ENCODE data around the gene CLCN1.

The CLCN1 gene

DNA sequence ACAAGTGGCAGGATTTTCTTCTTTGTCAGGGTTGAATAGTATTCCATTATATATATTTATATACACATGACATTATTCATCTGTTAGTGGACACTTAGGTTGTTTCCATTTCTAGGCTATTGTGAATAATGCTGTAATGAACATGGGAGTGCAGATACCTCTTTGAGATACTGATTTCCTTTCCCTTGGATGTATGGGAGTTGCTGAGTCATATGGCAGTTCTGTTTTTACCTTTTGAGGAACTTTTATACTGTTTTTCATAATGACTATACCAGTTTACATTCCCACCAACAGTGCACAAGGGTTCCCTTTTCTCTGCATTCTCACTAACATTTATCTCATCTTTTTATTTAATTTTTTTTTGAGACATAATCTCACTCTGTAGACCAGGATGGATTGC is 1.8 kb upstream of the CLCN1 start:
- Mint-ChIP-seq H3K4me3 (no peak overlapping the region), H3K27ac (no peak overlapping the region), H3K36me3 (peaks cover 10% of the 10 kb centered on the region), H3K4me1 (peaks cover 17% of the 10 kb centered on the region), H3K9me3 (no peaks in the 10 kb centered on the region)
- ATAC-seq (no peak), DNase-seq (ENCODE audit: low spot score in 2 of 2) (no peak)

DNA sequence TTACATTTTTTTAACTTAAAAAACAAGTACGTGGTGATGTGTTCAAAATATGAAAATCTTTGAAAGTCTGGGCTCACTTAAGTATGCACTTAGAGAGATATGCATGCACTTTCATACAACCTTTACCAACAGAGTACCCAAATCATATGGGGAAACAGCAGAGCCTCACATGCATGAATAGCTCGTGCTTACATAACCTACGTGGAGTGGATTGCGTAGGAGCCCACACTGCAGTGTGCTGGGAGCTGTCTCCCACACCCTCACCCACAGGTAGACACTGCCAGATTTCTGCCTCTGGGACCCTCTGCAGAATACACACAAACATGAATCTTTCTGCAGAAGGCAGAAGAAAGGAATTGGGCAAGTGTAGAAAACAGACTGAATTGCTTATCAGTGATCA is 581 bp downstream of the CLCN1 start:
- Mint-ChIP-seq H3K4me3 (no peak overlapping the region), H3K9me3 (no peaks in the 10 kb centered on the region), H3K4me1 (no peaks in the 10 kb centered on the region), H3K27ac (no peak overlapping the region), H3K36me3 (no peaks in the 10 kb centered on the region)
- no peak for DNase-seq (ENCODE audit: low spot score in 2 of 2)
- ATAC-seq, result no peak

DNA sequence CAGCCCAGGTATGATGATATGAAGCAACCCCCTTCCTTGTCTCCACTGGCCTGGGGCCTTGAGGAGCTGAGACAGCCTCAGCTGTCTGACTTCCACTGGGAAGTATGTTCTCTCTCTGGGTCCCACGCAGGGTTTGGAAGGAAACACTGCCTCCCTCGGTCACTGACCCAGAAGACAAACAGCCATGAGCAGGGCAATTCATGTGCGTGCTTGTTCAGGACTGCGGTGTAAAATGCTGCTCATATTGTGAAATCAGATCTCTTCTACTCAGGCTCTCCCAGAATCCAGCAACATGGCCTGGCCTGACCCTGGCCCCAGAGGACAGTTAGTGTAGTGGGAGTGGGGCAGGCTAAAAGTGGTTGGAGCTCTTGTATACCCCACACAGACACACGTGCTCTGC is 2.8 kb downstream of the CLCN1 start:
- H3K36me3 Mint-ChIP-seq, result no peaks in the 10 kb centered on the region
- H3K4me3 Mint-ChIP-seq, result no peak overlapping the region
- H3K9me3 Mint-ChIP-seq, result no peaks in the 10 kb centered on the region
- no peak overlapping the region for H3K27ac Mint-ChIP-seq
- ATAC-seq, result no peak
- no peaks in the 10 kb centered on the region for H3K4me1 Mint-ChIP-seq
- no peak for DNase-seq (ENCODE audit: low spot score in 2 of 2)

DNA sequence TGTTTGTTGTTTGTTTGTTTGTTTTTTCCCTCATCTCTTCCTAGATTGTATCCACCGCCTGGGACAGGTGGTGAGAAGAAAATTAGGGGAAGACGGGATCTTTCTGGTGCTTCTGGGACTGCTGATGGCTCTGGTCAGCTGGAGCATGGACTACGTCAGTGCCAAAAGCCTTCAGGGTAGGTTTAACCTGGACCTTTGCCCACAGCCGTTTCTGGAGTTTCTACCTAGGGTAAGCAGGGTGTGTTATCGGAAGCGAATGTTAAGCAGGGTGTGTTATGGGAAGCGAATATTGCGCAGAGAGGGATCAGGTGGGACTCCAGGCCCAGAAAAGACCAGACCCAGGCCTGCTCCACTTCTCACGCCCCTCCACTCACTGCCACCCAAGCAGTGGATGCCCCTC is 4.7 kb downstream of the CLCN1 start:
- Mint-ChIP-seq H3K36me3 (no peaks in the 10 kb centered on the region), H3K9me3 (no peaks in the 10 kb centered on the region), H3K27ac (no peak overlapping the region), H3K4me3 (no peak overlapping the region), H3K4me1 (peaks cover 5% of the 10 kb centered on the region)
- DNase-seq (ENCODE audit: low spot score in 2 of 2), result no peak
- ATAC-seq, result no peak

DNA sequence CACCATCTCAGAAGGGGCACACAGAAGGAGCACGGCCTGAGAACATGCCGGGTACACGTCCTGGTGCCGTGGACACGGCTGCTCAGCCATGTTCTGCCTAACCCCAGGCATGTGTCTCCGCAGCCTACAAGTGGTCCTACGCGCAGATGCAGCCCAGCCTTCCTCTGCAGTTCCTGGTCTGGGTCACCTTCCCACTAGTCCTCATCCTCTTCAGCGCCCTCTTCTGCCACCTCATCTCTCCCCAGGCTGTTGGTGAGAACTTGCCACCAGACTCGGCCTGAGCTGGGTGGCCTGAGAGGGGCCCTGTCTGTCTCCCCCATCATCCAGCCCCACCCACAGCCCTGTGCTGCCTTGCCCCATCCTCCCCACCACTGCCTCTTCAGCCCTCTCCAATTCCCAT is 5.3 kb downstream of the CLCN1 start:
- DNase-seq (ENCODE audit: low spot score in 2 of 2) (no peak), ATAC-seq (no peak)
- Mint-ChIP-seq H3K9me3 (no peaks in the 10 kb centered on the region), H3K4me3 (no peak overlapping the region), H3K27ac (no peak overlapping the region), H3K36me3 (no peaks in the 10 kb centered on the region), H3K4me1 (peaks cover 7% of the 10 kb centered on the region)

DNA sequence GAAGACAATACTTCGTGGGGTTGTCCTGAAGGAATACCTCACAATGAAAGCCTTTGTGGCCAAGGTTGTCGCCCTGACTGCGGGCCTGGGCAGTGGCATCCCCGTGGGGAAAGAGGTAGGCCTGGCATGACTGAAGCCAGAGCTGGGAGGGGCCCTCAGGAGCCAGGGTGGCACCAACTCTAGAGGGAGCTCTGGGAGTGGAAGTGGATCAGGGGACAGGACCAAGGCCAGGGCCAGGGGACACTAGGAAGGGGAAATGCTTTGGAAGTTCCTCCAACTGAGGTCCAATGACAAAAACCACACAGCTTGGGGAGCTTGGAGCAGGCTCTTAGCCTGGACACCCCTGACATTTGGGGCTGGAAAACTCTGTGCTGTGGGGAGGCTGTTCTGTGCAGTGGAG is 5.8 kb downstream of the CLCN1 start:
- no peaks in the 10 kb centered on the region for H3K9me3 Mint-ChIP-seq

DNA sequence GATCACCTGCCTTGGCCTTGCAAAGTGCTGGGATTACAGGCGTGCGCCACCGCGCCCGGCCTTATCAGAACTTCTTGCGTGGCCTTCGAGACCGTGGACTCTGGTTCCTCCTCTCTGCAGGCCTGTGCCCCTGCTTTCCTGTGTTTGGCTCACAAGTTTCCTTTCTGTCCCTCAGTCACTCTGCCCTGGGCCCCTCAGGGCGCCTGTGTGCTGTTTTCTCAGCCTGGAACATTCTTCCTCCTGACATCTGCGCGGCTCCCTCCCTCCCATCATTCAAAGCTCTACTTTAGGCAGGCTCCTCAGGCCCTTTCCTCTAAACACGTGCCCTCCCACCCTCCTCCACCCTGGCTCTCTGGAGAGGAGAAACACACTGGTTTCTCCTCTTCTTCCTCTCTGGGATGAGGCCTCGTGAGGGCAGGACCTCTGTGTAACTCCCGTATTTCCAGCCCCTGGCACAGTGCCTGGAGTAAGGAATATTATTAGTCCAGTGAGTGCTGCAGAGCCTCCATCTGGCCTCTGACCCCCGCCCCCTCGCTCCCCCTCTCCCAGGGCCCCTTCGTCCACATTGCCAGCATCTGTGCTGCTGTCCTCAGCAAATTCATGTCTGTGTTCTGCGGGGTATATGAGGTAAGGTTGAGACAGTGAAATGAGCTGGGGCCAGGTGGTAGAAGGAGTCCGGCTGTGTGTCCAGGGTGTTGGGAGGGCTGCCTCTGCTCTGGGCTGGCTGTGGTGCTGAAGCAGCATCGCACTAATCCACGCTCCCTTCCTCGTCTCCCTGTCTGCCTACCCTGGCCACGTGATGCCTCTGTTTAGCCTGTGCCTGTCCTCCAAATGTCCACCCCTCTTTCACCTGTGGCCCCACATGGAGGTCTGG is 7.1 kb downstream of the CLCN1 start:
- no peak for DNase-seq (ENCODE audit: low spot score in 2 of 2)
- Mint-ChIP-seq H3K9me3 (no peaks in the 10 kb centered on the region), H3K27ac (no peak overlapping the region)

More for the DNA sequence above, 5.8 kb downstream of the CLCN1 start:
- Mint-ChIP-seq H3K4me3 (no peak overlapping the region), H3K36me3 (no peaks in the 10 kb centered on the region), H3K27ac (no peak overlapping the region), H3K4me1 (peaks cover 7% of the 10 kb centered on the region)
- DNase-seq (ENCODE audit: low spot score in 2 of 2) (no peak), ATAC-seq (no peak)

DNA sequence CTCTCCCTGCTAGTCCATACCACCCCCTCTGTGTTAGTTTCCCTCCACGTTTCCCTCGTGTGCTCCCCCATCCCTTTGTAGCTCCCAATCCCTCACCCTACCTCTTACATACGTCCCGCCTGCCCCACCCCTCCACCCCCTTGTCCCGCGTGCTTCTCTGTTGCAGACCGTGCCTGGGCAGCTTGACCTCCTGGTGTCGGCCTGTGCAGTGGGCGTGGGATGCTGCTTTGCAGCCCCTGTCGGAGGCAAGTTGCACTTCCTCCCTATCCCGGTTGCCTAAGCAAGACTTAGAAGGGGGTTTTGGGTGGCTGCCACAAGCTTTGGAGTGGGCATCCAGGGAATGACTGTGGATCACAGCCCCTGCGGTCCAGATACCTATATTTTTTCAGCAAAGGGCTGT is 7.7 kb downstream of the CLCN1 start:
- DNase-seq (ENCODE audit: low spot score in 2 of 2) (no peak), ATAC-seq (no peak)
- no peaks in the 10 kb centered on the region for H3K9me3 Mint-ChIP-seq
- no peaks in the 10 kb centered on the region for H3K36me3 Mint-ChIP-seq
- no peak overlapping the region for H3K4me3 Mint-ChIP-seq
- H3K4me1 Mint-ChIP-seq, result peaks cover 11% of the 10 kb centered on the region
- H3K27ac Mint-ChIP-seq, result no peak overlapping the region

More for the DNA sequence above, 7.1 kb downstream of the CLCN1 start:
- H3K36me3 Mint-ChIP-seq, result no peaks in the 10 kb centered on the region
- ATAC-seq, result no peak
- peaks cover 9% of the 10 kb centered on the region for H3K4me1 Mint-ChIP-seq
- no peak overlapping the region for H3K4me3 Mint-ChIP-seq

DNA sequence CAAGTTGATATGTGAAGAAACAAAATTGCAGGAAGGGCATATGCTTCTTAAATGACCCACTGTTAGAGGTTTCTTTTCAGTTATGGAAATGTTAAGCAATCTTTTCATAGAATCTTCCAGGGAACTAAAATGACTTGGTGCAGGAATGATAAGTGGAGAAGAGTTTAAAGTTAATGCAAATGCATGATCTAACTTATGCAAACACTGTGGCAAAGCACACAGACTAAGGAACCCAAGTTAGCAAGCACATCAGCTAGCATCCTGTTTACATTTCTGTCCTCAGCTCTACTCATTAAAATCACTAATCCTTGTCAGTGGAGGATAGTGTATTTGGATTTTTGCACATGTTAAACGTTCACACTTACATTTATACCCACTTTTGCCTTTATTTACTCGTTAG is 9.3 kb downstream of the CLCN1 start:
- Mint-ChIP-seq H3K4me1 (peaks cover 11% of the 10 kb centered on the region), H3K27ac (peak overlapping the region; percentile 24), H3K4me3 (no peak overlapping the region), H3K36me3 (no peaks in the 10 kb centered on the region), H3K9me3 (no peaks in the 10 kb centered on the region)
- ATAC-seq, result no peak
- no peak for DNase-seq (ENCODE audit: low spot score in 2 of 2)

DNA sequence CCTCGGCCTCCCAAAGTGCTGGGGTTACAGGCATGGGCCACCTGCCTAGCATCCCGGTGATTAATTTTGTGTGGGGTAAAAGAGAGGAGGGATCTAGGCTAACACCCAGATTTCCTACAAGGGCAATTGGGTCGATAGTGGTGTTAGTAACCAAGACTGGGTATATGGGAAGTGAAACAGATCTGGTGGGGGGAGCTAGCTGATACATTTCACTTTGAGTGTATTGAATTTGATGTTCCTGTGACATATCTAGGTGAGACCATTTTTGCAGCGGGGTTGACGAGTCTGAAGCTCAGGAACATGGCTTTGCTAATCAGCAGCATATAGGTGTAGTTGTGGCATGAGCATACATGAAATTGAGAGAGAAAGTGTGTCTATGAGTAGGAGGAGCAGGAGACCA is 12.0 kb downstream of the CLCN1 start:
- DNase-seq (ENCODE audit: low spot score in 2 of 2) (no peak), ATAC-seq (no peak)
- Mint-ChIP-seq H3K4me3 (no peak overlapping the region), H3K9me3 (no peaks in the 10 kb centered on the region), H3K4me1 (peaks cover 11% of the 10 kb centered on the region), H3K27ac (no peak overlapping the region), H3K36me3 (no peaks in the 10 kb centered on the region)

DNA sequence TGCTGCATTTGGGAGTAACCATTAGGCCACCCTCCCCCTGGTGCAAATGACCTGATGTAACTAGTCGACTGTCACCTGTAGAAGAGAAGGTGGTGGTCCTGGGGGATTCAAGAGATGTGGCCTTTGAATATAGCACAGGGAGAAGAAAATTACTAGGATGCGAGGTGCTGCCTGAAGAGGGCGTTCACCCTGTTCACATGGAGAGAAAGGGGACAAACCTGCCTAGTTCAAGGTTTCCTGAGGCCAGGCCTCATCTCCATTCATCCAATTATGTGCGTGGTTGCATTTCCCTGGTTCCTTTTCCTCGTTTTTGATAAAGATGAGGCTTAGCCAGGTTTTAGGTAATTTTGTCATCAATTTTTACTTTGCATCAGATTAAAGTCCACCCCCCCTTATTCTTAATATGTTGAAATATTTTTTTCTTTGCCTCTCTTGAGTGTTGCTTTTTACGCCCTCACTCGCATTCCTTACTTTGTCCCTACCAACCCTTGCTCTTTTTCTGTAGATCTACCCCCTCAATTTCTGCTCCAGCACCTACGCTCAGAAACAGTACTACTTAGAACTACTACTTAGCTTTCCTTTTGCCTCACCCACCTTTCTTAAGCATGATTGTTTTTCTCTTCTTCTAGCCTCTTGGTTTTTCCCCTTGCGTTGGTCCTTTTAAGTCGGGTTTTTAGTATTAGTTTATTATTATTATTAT is 13.7 kb downstream of the CLCN1 start:
- H3K9me3 Mint-ChIP-seq, result no peaks in the 10 kb centered on the region
- DNase-seq (ENCODE audit: low spot score in 2 of 2) (no peak), ATAC-seq (no peak)
- H3K27ac Mint-ChIP-seq, result peak overlapping the region; percentile 2
- no peak overlapping the region for H3K4me3 Mint-ChIP-seq
- H3K36me3 Mint-ChIP-seq, result no peaks in the 10 kb centered on the region
- H3K4me1 Mint-ChIP-seq, result peaks cover 11% of the 10 kb centered on the region

DNA sequence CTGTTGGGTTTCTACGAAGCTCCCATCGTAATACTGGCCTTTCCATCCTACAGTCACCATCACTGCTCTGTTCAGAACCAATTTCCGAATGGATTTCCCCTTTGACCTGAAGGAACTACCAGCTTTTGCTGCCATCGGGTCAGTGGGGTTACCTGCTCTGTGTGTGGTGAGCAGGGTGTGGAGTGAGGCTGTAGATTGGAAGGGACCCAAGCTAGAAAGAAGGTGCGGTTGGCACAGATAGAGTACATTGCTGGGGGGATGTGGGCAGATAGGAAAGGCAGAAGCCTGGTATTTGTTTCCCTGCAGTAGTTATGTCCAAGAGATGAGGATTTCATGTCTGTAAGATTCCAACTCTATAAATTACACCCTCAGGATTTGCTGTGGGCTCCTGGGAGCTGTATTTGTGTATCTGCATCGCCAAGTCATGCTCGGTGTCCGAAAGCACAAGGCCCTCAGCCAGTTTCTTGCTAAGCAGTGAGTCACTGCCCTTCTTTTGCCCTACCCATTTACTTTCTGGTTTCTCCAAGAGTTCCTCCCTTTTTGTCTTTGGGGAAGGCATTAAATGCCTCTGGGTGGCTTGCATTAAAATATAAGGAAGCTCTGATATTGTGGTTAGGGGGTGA is 15.4 kb downstream of the CLCN1 start:
- ATAC-seq (no peak), DNase-seq (ENCODE audit: low spot score in 2 of 2) (no peak)
- Mint-ChIP-seq H3K27ac (peak overlapping the region; percentile 33), H3K4me3 (no peak overlapping the region), H3K36me3 (no peaks in the 10 kb centered on the region), H3K4me1 (peaks cover 4% of the 10 kb centered on the region), H3K9me3 (no peaks in the 10 kb centered on the region)

DNA sequence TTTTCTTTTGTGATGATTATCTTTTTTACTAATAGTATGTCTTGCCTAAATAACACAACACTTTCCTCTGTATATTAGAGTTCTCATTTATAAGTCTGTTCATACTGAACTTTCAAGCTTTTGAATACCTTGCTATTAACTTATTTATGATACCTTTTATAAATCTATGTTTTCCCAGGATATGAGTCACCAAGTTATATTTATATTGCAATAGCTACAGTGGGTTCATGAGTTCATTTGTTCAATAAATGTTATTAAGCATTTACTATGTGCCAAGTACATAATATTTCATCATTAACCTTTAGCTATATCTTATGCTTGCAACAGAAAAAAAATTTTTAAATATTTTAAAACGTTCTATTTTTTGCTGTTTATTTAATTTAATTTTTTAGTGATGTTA is 18.3 kb downstream of the CLCN1 start:
- Mint-ChIP-seq H3K4me3 (no peak overlapping the region), H3K27ac (no peak overlapping the region), H3K4me1 (no peaks in the 10 kb centered on the region), H3K36me3 (no peaks in the 10 kb centered on the region), H3K9me3 (no peaks in the 10 kb centered on the region)
- DNase-seq (ENCODE audit: low spot score in 2 of 2) (no peak), ATAC-seq (no peak)

DNA sequence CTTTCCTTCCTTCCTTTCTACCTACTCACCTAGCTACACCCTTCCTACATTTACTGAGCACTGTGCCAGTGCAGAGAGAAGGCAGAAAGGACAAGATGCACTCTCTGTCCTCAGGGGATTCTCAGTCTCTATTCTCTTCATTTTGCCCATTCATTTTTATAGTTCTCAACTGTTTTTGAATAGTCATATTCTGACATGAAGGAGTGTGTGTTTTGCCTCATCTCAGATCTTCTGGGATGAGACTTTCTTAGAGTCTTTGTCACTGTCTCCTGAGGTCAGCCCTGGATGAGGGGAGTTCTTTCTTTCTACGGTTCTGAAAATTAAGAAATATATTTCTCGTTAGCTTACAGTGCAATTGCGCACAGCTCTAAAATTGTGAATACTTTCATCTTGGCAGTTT is 21.3 kb downstream of the CLCN1 start:
- H3K27ac Mint-ChIP-seq, result no peak overlapping the region
- no peak overlapping the region for H3K4me3 Mint-ChIP-seq
- H3K4me1 Mint-ChIP-seq, result no peaks in the 10 kb centered on the region
- H3K9me3 Mint-ChIP-seq, result no peaks in the 10 kb centered on the region
- ATAC-seq (peak; percentile 53), DNase-seq (ENCODE audit: low spot score in 2 of 2) (no peak)
- H3K36me3 Mint-ChIP-seq, result no peaks in the 10 kb centered on the region

DNA sequence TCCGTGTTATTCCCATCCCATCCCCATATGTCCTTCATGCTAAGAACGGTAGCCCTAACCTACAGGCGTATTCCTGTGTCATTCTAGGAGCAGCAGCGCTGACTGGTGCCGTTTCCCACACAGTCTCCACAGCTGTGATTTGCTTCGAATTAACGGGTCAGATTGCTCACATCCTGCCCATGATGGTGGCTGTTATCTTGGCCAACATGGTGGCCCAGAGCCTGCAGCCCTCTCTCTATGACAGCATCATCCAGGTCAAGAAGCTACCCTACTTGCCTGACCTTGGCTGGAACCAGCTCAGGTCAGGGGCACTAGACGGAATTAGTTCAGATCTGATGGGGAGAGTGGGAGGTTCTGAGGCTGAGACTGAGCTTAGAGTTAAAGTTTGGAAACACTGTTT is 25.9 kb downstream of the CLCN1 start:
- H3K4me3 Mint-ChIP-seq, result no peak overlapping the region
- ATAC-seq, result no peak
- H3K36me3 Mint-ChIP-seq, result no peaks in the 10 kb centered on the region
- no peak for DNase-seq (ENCODE audit: low spot score in 2 of 2)
- H3K4me1 Mint-ChIP-seq, result peaks cover 10% of the 10 kb centered on the region
- H3K9me3 Mint-ChIP-seq, result no peaks in the 10 kb centered on the region
- no peak overlapping the region for H3K27ac Mint-ChIP-seq

DNA sequence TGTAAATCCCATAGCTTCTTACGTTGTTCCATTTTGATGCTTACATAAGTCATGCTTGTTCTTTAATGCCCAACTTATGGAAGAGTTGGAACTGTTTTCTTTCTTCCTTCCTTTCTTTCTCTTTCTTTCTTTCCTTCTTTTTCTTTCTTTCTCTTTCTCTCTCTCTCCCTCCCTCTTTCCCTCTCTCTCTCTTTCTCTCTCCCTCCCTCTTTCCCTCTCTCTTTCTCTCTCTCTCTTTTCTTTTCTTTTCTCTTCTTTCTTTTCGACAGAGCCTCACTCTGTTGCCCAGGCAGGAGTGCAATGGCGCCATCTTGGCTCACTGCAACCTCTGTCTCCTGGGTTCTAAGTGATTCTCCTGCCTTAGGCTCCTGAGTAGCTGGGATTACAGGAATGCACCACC is 27.7 kb downstream of the CLCN1 start:
- DNase-seq (ENCODE audit: low spot score in 2 of 2) (no peak), ATAC-seq (no peak)
- Mint-ChIP-seq H3K36me3 (no peaks in the 10 kb centered on the region), H3K4me1 (peaks cover 13% of the 10 kb centered on the region), H3K27ac (peak overlapping the region; percentile 2), H3K4me3 (no peak overlapping the region), H3K9me3 (no peaks in the 10 kb centered on the region)

All from stimulated activated effector memory CD8-positive, alpha-beta T cell treated with anti-CD3 and anti-CD28 coated beads, Interleukin-12 subunit alpha, Interleukin-12 subunit beta, amount 100 ng/mL, for 72 hours (primary cell).